Measurements from ENCODE around the gene HS6ST1. TPM values are rescaled to one million over a fixed set of nuclear protein-coding genes. Genes with fewer than 3 reads are reported as not detected.

Gene HS6ST1
- total RNA-seq, 1 donor from 2014 or later: 17.6 TPM

- TF ChIP-seq CTCF (conservative IDR thresholded peaks at IDR 0.05; ENCODE audit: low read depth, low read length): no peak
- H3K4me3 ChIP-seq (ENCODE audit: low read depth, low read length): no peak overlapping the region
- no peak for DNase-seq (ENCODE audit: low read depth)
These were observed 44.2 kb upstream of the HS6ST1 start for GRCh38 chr2:128362889-128363228.

- no peak overlapping the region for H3K4me3 ChIP-seq (ENCODE audit: low read depth, low read length)
- DNase-seq (ENCODE audit: low read depth): no peak
- no peak for TF ChIP-seq CTCF (conservative IDR thresholded peaks at IDR 0.05; ENCODE audit: low read depth, low read length)
These were observed 43.7 kb upstream of the HS6ST1 start for GRCh38 chr2:128362176-128362888.

GRCh38 chr2:128361376-128362131 lies 42.9 kb upstream of the HS6ST1 start:
- no peak overlapping the region for H3K4me3 ChIP-seq (ENCODE audit: low read depth, low read length)
- TF ChIP-seq CTCF (conservative IDR thresholded peaks at IDR 0.05; ENCODE audit: low read depth, low read length): no peak
- no peak for DNase-seq (ENCODE audit: low read depth)

- no peak for DNase-seq (ENCODE audit: low read depth)
- no peak for TF ChIP-seq CTCF (conservative IDR thresholded peaks at IDR 0.05; ENCODE audit: low read depth, low read length)
- no peak overlapping the region for H3K4me3 ChIP-seq (ENCODE audit: low read depth, low read length)
These were observed 42.0 kb upstream of the HS6ST1 start for GRCh38 chr2:128360711-128361110.

- no peak overlapping the region for H3K4me3 ChIP-seq (ENCODE audit: low read depth, low read length)
- no peak for TF ChIP-seq CTCF (conservative IDR thresholded peaks at IDR 0.05; ENCODE audit: low read depth, low read length)
- DNase-seq (ENCODE audit: low read depth): no peak
These were observed 41.2 kb upstream of the HS6ST1 start for GRCh38 chr2:128359841-128360240.

GRCh38 chr2:128358941-128359731 lies 40.5 kb upstream of the HS6ST1 start:
- H3K4me3 ChIP-seq (ENCODE audit: low read depth, low read length): no peak overlapping the region
- no peak for TF ChIP-seq CTCF (conservative IDR thresholded peaks at IDR 0.05; ENCODE audit: low read depth, low read length)
- no peak for DNase-seq (ENCODE audit: low read depth)
